IPS-NIHi7 (cell line): ENCODE measurements around the gene CD247.

Source experiments
- DNase-seq: peaks from one replicate; pipeline ENCODE4 v3.0.0; 2012; ENCODE audit warnings: mixed read lengths; ENCODE audit errors: extremely low spot score

Gene CD247

DNA sequence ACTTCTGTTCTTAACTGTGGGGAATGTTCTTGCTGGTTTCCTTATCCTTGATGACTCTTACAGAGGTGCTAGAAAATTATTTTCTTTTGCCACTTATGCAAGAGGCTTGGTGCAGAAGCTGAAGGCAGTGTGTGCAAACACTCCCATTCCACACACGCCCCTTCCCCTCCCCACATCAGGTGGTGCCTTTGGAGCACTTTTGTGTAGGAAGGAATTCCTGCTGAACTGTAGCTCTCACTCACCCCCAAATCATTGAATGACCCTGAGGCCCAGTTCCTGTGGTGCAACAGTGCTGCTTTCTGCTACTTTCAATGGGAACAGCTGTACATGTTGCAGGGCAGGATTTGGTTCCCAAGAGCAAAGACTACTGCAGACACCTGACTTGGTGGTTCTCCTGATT is 101.8 kb downstream of the CD247 start:
- no peak for DNase-seq

DNA sequence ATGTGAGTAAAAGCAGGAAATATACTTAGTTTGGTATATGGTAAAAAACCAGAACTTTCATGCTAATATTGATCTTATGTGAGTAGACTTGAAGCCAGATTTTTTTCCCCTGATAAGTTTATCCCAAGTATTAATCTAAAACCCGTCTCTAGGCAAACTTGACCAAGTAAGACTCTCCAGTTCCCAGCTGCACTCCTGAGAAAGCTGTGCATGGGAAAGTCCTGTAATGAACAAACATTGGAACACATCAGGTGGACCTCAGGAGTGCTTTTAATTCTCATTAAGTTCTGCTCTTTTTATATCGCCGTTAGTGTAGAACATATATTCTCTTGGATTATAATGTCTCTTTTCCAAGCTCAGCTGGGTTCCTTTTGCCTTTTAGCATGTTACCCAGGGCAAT is 105.0 kb downstream of the CD247 start:
- no peak for DNase-seq

DNA sequence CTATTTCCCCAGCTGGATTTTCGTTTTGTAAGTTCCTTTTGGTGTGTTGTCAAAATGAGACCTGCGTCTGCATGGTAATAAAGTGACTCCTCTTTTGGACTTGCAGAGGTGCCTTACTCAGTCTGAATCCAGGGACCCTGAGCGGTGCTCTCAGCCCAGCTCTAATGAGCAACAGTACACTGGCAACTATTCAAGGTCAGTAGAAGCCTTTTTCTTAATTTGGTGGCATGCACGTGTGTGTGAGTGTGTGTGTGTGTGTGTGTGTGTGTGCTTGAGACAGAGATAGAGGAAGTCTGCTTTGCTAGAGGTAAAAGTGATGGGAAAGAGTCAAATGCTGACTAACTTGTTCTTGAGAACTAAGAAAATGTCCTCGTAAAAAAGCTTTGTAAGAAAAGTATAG is 105.4 kb downstream of the CD247 start:
- DNase-seq, result no peak

DNA sequence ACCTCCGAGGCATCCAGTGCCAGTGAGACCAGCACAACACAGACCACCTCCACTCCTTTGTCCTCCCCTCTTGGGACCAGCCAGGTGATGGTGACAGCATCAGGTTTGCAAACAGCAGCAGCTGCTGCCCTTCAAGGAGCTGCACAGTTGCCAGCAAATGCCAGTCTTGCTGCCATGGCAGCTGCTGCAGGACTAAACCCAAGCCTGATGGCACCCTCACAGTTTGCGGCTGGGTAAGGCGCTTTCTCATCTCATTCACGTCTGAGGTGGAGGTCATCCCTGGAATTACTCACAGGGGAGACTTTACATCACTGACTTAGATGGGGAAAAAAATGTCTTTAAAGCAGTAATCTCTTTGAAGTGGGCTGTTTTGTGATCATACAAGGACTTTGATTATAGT is 106.3 kb downstream of the CD247 start:
- no peak for DNase-seq

DNA sequence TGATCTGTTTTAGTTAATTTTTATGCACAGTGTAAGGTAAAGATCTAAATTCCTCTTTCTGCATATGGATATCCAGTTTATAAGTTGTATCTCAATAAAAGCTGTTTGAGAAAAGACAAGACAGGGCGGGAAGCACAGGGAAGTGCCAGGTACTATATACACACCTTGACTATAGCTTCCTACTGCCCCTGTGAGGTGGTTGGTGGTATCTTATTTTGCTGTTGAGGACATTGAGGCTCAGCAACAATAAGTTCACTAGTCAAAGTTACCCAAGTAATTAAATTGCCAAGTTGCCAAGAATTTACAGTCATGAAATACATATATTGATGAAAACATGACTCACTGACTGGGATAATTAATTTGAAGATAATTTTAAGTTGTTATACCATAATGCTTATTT is 109.1 kb downstream of the CD247 start:
- DNase-seq, result peak; percentile 38

DNA sequence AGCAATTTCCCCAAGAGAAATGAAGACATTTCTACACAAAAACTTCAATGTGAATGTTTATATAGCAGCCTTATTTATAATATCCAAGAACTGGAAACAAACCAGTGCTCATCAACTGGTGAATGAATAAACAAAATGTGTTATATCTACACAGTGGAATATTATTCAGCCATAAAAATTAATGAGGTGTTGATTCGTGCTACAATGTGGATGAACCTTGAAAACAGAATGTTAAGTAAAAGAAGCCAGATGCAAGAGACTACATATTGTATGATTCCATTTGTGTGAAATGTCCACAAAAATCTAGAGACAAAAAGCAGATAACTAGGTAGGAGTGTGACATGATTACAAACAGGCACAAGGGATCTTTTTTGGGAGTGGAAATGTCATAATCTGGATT is 110.0 kb downstream of the CD247 start:
- no peak for DNase-seq

DNA sequence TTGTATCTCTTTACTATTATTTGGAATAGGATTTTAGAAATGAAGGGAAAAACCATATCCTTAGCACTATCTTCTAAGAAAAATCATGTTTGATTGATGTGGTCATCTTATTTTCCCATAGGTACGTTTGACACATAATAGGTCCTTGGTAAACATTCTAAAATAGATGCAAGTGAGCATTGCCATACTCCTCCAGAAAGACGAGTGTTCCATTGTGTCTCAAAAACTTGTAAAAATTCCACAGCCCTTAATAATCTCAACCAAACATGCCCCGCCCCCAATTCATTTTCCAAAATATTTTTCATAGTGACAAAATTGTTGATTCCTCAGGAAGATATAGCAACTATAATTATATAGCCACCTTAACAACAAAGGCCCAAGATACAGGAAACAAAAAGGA is 113.4 kb downstream of the CD247 start:
- DNase-seq, result no peak

DNA sequence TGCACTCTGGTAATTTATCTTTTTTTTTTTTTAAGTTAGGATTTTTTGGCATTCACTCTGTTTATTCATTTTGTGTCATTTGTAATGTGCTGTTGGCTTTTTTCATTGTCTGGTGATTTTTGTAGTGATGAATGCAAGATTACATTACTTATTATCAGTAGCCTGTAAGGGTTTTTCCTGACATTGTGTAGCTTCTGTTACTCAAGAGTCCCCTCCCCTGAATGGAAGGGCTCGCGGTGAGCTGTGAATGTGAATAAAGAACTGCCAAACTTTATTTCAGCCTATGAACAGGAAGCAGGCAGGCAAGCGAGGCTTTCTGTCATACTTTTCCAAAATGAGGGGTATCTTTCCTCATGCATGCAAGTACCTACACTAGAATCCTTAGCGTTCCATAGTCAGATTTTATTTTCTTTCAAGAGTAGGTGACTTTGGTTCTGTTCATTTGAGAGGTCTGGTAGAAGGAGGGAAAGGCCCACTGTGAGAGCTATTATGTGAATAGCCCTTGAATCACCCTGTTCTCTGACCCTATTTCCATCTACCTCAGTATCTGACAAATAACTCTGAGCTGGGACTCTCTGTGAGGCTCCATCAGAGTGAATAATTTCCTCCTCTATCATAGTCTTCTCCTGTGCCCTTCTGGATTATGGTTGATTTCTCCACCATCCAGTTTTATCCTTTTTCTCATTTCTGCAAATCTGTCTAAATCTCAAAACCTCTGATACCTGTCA is 114.0 kb downstream of the CD247 start:
- no peak for DNase-seq

- DNase-seq, result peak; percentile 73
Observed at GRCh38 chr1:167401260-167401873, 117.0 kb downstream of the CD247 start.

- DNase-seq, result no peak
Observed at GRCh38 chr1:167400359-167400953, 117.9 kb downstream of the CD247 start.

DNA sequence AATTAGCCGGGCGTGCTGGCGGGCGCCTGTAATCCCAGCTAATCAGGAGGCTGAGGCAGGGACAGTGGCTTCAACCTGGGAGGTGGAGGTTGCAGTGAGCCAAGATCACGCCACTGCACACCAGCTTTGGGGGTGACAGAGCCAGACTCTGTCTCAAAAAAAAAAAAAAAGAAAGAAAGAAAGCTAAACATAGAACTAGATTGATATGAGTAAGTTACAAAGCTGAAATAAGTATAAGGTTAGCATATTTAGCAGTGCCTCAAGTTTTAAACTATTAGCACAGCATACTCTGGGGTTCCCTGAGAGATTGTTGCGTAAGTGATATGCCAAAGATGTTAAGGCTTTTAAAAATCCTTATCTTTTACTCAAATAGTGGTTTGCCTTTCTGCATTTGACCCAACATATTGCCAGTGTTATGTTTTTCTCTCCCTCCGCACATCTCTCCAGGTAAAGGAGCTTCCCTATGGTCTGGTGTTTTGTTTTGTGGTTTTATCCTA is 126.1 kb downstream of the CD247 start:
- DNase-seq, result no peak

DNA sequence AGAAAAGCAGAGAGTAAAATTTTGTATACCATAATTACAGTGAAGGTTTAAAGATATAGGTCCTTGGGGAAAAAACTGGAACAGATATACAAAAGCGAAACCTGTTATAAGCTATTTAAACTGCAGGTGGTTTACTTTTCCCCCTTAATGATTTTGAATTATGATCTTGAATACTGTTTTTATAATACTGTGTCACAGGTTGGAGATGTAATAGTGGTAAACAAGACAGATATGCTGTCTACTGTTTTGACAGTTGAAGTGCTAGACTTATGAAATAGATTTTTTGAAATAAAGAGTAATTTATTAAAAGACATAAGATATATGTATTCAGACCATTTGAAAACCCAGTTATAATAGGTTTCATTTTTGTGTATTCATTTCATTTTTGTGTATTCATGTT is 129.4 kb downstream of the CD247 start:
- DNase-seq, result no peak

GRCh38 chr1:167387251-167387910 is 130.9 kb downstream of the CD247 start:
- no peak for DNase-seq
